GM18505 (cell line): ENCODE measurements around the gene KLHDC3.

Experiments used
- ATAC-seq: cut with Tn5 transposase; IDR thresholded peaks from one replicate; pipeline ENCODE4 v1.9.1; 2021; ENCODE audit not compliant: unreplicated experiment
- POLR2A ChIP-seq: IDR thresholded peaks from 4 replicates; pipeline ENCODE4 v1.6.1; 2011; ENCODE audit warnings: borderline replicate concordance; ENCODE audit not compliant: insufficient read depth, insufficient read length; ENCODE audit errors: extremely low read depth

KLHDC3 gene

DNA sequence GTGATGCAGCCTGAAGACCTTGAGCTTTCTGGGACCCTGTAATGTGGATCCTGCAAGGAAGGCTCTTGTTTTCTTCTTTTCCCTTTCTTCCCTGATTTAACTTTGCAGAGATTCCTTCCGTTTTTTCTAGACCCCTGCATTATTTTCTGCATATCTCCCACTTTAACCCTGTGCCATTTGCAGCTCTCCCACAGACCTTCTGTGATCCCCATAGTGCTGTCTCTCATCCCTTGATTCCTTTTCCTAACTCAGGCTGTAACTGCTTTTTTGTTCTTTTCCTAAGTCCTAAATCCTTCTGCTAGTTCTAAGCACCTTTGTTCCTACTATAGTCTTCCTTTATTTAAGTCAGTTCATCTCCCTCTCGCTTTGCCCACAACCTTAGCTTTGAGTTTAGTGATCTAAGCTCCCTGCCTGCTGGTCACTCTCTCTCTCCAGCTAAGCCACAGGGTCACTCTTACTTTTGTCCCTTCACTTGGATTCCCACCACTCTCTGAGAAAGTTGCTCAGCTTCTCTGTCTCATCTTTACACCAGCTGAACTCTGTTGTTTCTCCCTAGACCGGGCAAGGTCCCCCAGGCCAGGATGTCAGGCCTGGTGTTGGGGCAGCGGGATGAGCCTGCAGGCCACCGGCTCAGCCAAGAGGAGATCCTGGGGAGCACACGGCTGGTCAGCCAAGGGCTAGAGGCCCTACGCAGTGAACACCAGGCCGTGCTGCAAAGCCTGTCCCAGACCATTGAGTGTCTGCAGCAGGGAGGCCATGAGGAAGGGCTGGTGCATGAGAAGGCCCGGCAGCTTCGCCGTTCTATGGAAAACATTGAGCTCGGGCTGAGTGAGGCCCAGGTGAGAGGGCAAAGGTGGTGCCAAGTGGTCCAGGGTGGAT lies 46.9 kb downstream of the KLHDC3 start:
- TF ChIP-seq POLR2A: no peak
- no peak for ATAC-seq

DNA sequence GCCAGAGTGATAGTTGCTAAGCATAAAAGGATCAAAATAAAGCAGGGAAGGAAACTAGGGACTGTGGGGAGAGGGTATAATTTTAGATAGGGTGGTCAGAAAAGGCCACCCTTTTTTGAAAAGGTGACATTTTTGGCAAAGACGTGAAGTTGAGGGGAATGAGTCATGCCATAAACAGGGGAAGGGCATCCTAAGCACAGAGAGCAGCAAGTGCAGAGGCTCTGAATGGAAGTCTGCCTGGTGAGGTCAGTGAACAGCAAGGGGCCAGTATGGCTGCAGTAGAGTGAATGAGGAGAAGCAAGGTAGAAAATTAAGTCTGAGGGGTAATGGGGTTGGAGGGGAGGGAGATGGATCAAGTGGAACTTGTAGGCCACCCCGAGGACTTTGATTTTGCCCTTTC lies 47.8 kb downstream of the KLHDC3 start:
- no peak for ATAC-seq
- TF ChIP-seq POLR2A: no peak

DNA sequence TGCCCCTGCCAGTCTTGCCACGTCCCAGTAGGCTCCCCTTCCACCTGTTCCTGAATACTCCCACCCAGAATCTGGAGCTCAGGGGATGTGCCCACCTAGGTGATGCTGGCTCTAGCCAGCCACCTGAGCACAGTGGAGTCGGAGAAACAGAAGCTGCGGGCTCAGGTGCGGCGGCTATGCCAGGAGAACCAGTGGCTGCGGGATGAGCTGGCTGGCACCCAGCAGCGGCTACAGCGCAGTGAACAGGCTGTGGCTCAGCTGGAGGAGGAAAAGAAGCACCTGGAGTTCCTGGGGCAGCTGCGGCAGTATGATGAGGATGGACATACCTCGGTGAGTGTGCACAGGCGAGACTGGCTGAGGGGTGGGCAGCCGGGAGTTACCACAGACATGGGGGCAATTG lies 48.8 kb downstream of the KLHDC3 start:
- ATAC-seq: no peak
- no peak for TF ChIP-seq POLR2A

DNA sequence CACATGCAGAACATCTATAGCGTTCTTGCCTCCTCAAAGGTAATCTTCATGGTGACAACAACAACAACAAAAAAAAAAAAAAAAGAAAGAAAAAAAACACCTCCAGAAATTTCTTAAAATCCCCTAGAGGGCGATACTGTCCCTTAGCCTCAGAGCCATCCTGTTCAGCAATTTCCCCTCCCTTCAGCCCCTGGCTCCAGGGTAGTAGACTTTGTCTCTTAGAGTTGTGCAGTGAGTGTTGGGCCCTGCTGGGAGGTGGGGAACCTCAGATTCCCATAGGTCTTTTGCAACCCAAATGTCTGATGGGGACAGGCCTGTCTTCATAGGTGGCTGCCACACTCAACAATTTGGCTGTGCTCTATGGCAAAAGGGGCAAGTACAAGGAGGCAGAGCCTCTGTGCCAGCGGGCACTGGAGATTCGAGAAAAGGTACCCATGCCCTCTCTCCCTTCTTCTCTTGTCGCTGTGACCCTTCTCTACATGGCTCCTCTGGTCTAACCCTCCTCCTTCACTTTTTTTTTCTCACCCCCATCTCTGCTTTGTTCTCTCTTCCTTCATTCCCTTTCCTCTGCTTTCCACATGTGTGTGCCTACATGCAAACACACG lies 56.1 kb downstream of the KLHDC3 start:
- TF ChIP-seq POLR2A: no peak
- no peak for ATAC-seq
